Measurements from ENCODE around the gene KRT76.

GRCh38 chr12:52749827-52750226, 27.3 kb downstream of the KRT76 start:
- no peak for TF ChIP-seq POLR2AphosphoS5 (IDR thresholded peaks at IDR 0.05; ENCODE audit: low read depth, low read length)
- no peak for TF ChIP-seq REST (IDR thresholded peaks at IDR 0.05; ENCODE audit: insufficient read depth in 1 of 2, low read depth in 2 of 2, low read length in 2 of 2)
- no peak for TF ChIP-seq TAF1 (IDR thresholded peaks at IDR 0.05; ENCODE audit: borderline replicate concordance, insufficient read depth, low read length)
